Measurements from ENCODE around the gene PXYLP1. TPM values are rescaled to one million over a fixed set of nuclear protein-coding genes. Genes with fewer than 3 reads are reported as not detected.

PXYLP1 gene
- total and polyA plus RNA-seq, 9 of the 15 experiments (the other 6 are each of a cell fraction or from before 2014, with no cell fraction given), result 0.80 to 2.9 (median 1.3) TPM

- intact Hi-C loops (cut with micrococcal nuclease) (no loop called here), in situ Hi-C loops (cut with MboI) (no loop called here)
- Histone ChIP-seq H3K4me3 (no peak overlapping the region), H2AFZ (ENCODE audit: low read depth, low read length) (no peak overlapping the region), H3K36me3 (ENCODE audit: control insufficient read depth, insufficient read depth, low read length) (no peaks in the 10 kb centered on the region), H3K27ac (ENCODE audit: extremely low read depth, low read depth, low read length) (no peak overlapping the region), H3K4me2 (ENCODE audit: insufficient read depth, low read length) (no peak overlapping the region), H4K20me1 (replicated peaks; ENCODE audit: control insufficient read depth, insufficient read depth, low read length) (no peaks in the 10 kb centered on the region; the same call in 1 of the 2 replicates), H3K4me1 (replicated peaks in 1 of 2; ENCODE audit: control insufficient read depth in 2 of 2, insufficient read depth in 2 of 2, low read length in 2 of 2) (peaks cover 0 to 8% of the 10 kb centered on the region in 2 experiments; a peak in 3 of 5 replicates), H3K27me3 (ENCODE audit: control insufficient read depth in 2 of 2, insufficient read depth in 2 of 2, low read length in 2 of 2) (peaks cover 33 to 70% of the 10 kb centered on the region in 2 experiments), H3K9ac (ENCODE audit: insufficient read depth in 1 of 2, low read depth in 2 of 2, low read length in 2 of 2) (no peak overlapping the region), H3K9me3 (replicated peaks; ENCODE audit: control insufficient read depth, insufficient read depth, low read depth, low read length) (no peaks in the 10 kb centered on the region), H3K79me2 (ENCODE audit: control insufficient read depth, insufficient read depth, low read length) (no peaks in the 10 kb centered on the region), H3K9me1 (ENCODE audit: control insufficient read depth, insufficient read depth, low read length) (no peaks in the 10 kb centered on the region)
- no peak for DNase-seq (ENCODE audit: extremely low read depth in 1 of 4, low spot score in 3 of 4)
- ChIA-PET CTCF (ENCODE audit: low intra/inter-chr PET ratio) (no interaction called here), POLR2A (interaction anchor here (0.8 to 1.1 kb wide), 2 partner anchors 11 to 14 kb away, joined by 3 read pairs; no protein-coding TSS in a partner anchor)
- 0% methylated on average over 3 of the region's 3 CpGs for WGBS (ENCODE audit: insufficient coverage, low coverage, missing lambda C conversion rate)
- no peak for FAIRE-seq
- no peak for ATAC-seq
- BruUV-seq (replicated peaks), result no TSS peak
- no peak for TF ChIP-seq TEAD1 (CRISPR knock-in tag; IDR thresholded peaks at IDR 0.05)
- TF ChIP-seq ARID3B (CRISPR knock-in tag; IDR thresholded peaks at IDR 0.05; ENCODE audit: borderline replicate concordance), result no peak
- TF ChIP-seq GTF2F1 (IDR thresholded peaks at IDR 0.05; ENCODE audit: low read depth, low read length), result no peak
- no peak for TF ChIP-seq ZBTB34 (CRISPR knock-in tag; IDR thresholded peaks at IDR 0.05)
- TF ChIP-seq CUX1 (CRISPR knock-in tag; IDR thresholded peaks at IDR 0.05), result no peak
- no peak for TF ChIP-seq ZNF639 (CRISPR knock-in tag; conservative IDR thresholded peaks at IDR 0.05 in 1 of 2, IDR thresholded peaks at IDR 0.05 in 1 of 2)
- no peak for TF ChIP-seq C11orf30 (IDR thresholded peaks at IDR 0.05; ENCODE audit: low read depth)
- TF ChIP-seq PREB (CRISPR knock-in tag; IDR thresholded peaks at IDR 0.05), result no peak
- no peak for TF ChIP-seq ZFPM2 (CRISPR knock-in tag; IDR thresholded peaks at IDR 0.05)
- no peak for TF ChIP-seq RBM17 (IDR thresholded peaks at IDR 0.05; ENCODE audit: borderline replicate concordance, low read depth, low read length)
- no peak for TF ChIP-seq BRD9 (IDR thresholded peaks at IDR 0.05; ENCODE audit: low read depth, partially characterized antibody)
Measured at GRCh38 chr3:141269961-141270360, 38.3 kb downstream of the PXYLP1 start.

All from K562 (cell line).